ENCODE data around the gene NOC2L.

The NOC2L gene

GRCh38 chr1:918353-918752, 40.7 kb downstream of the NOC2L start:
- H3K27ac ChIP-seq (ENCODE audit: low read length): no peak overlapping the region

GRCh38 chr1:917466-918091, 41.5 kb downstream of the NOC2L start:
- no peaks in the 10 kb centered on the region; the same call in 1 of the 2 replicates for H3K4me1 ChIP-seq (ENCODE audit: insufficient read depth, low read length)
- H3K9me3 ChIP-seq (ENCODE audit: insufficient read depth, low read depth, low read length): no peaks in the 10 kb centered on the region
- no peak overlapping the region for H3K9ac ChIP-seq (ENCODE audit: low read depth, low read length)
- no peak overlapping the region for H3K4me3 ChIP-seq (ENCODE audit: low read length)
- H3K27ac ChIP-seq (ENCODE audit: low read length): no peak overlapping the region
- H3K27me3 ChIP-seq (ENCODE audit: insufficient read depth, low read length): peaks cover 98% of the 10 kb centered on the region
- no peaks in the 10 kb centered on the region for H3K36me3 ChIP-seq (ENCODE audit: insufficient read depth, low read depth, low read length)

More at GRCh38 chr1:918353-918752, 40.7 kb downstream of the NOC2L start:
- Histone ChIP-seq H3K4me1 (ENCODE audit: insufficient read depth, low read length) (no peaks in the 10 kb centered on the region; the same call in 1 of the 2 replicates), H3K27me3 (ENCODE audit: insufficient read depth, low read length) (peaks cover 98% of the 10 kb centered on the region), H3K9me3 (ENCODE audit: insufficient read depth, low read depth, low read length) (no peaks in the 10 kb centered on the region), H3K4me3 (ENCODE audit: low read length) (no peak overlapping the region), H3K36me3 (ENCODE audit: insufficient read depth, low read depth, low read length) (no peaks in the 10 kb centered on the region), H3K9ac (ENCODE audit: low read depth, low read length) (no peak overlapping the region)

GRCh38 chr1:917076-917459, 42.0 kb downstream of the NOC2L start:
- Histone ChIP-seq H3K9ac (ENCODE audit: low read depth, low read length) (no peak overlapping the region), H3K27ac (ENCODE audit: low read length) (no peak overlapping the region), H3K36me3 (ENCODE audit: insufficient read depth, low read depth, low read length) (no peaks in the 10 kb centered on the region), H3K4me1 (ENCODE audit: insufficient read depth, low read length) (no peaks in the 10 kb centered on the region; the same call in 1 of the 2 replicates), H3K9me3 (ENCODE audit: insufficient read depth, low read depth, low read length) (no peaks in the 10 kb centered on the region), H3K4me3 (ENCODE audit: low read length) (no peak overlapping the region), H3K27me3 (ENCODE audit: insufficient read depth, low read length) (peaks cover 98% of the 10 kb centered on the region)

- Histone ChIP-seq H3K9ac (ENCODE audit: low read depth, low read length) (no peak overlapping the region), H3K27me3 (ENCODE audit: insufficient read depth, low read length) (peaks cover 98% of the 10 kb centered on the region), H3K9me3 (ENCODE audit: insufficient read depth, low read depth, low read length) (no peaks in the 10 kb centered on the region), H3K27ac (ENCODE audit: low read length) (no peak overlapping the region), H3K4me3 (ENCODE audit: low read length) (no peak overlapping the region), H3K4me1 (ENCODE audit: insufficient read depth, low read length) (no peaks in the 10 kb centered on the region; the same call in 1 of the 2 replicates), H3K36me3 (ENCODE audit: insufficient read depth, low read depth, low read length) (no peaks in the 10 kb centered on the region)
These were observed 42.6 kb downstream of the NOC2L start for GRCh38 chr1:916173-917075.

GRCh38 chr1:915295-916172, 43.5 kb downstream of the NOC2L start:
- Histone ChIP-seq H3K4me3 (ENCODE audit: low read length) (no peak overlapping the region), H3K9ac (ENCODE audit: low read depth, low read length) (no peak overlapping the region), H3K36me3 (ENCODE audit: insufficient read depth, low read depth, low read length) (no peaks in the 10 kb centered on the region), H3K4me1 (ENCODE audit: insufficient read depth, low read length) (no peaks in the 10 kb centered on the region), H3K27me3 (ENCODE audit: insufficient read depth, low read length) (peaks cover 98% of the 10 kb centered on the region), H3K9me3 (ENCODE audit: insufficient read depth, low read depth, low read length) (no peaks in the 10 kb centered on the region), H3K27ac (ENCODE audit: low read length) (no peak overlapping the region)

- peaks cover 93% of the 10 kb centered on the region for H3K27me3 ChIP-seq (ENCODE audit: insufficient read depth, low read length)
- no peaks in the 10 kb centered on the region for H3K9me3 ChIP-seq (ENCODE audit: insufficient read depth, low read depth, low read length)
- no peak overlapping the region for H3K27ac ChIP-seq (ENCODE audit: low read length)
- no peak overlapping the region for H3K9ac ChIP-seq (ENCODE audit: low read depth, low read length)
- no peaks in the 10 kb centered on the region for H3K36me3 ChIP-seq (ENCODE audit: insufficient read depth, low read depth, low read length)
- H3K4me1 ChIP-seq (ENCODE audit: insufficient read depth, low read length): no peaks in the 10 kb centered on the region
- H3K4me3 ChIP-seq (ENCODE audit: low read length): no peak overlapping the region
These were observed 44.2 kb downstream of the NOC2L start for GRCh38 chr1:914891-915280.

- Histone ChIP-seq H3K27me3 (ENCODE audit: insufficient read depth, low read length) (peaks cover 87% of the 10 kb centered on the region), H3K9ac (ENCODE audit: low read depth, low read length) (no peak overlapping the region), H3K4me1 (ENCODE audit: insufficient read depth, low read length) (no peaks in the 10 kb centered on the region), H3K4me3 (ENCODE audit: low read length) (no peak overlapping the region), H3K27ac (ENCODE audit: low read length) (no peak overlapping the region), H3K9me3 (ENCODE audit: insufficient read depth, low read depth, low read length) (no peaks in the 10 kb centered on the region), H3K36me3 (ENCODE audit: insufficient read depth, low read depth, low read length) (no peaks in the 10 kb centered on the region)
These were observed 44.7 kb downstream of the NOC2L start for GRCh38 chr1:914131-914890.

GRCh38 chr1:913491-914130, 45.4 kb downstream of the NOC2L start:
- H3K27ac ChIP-seq (ENCODE audit: low read length): no peak overlapping the region
- H3K9ac ChIP-seq (ENCODE audit: low read depth, low read length): no peak overlapping the region
- no peak overlapping the region for H3K4me3 ChIP-seq (ENCODE audit: low read length)
- no peaks in the 10 kb centered on the region for H3K4me1 ChIP-seq (ENCODE audit: insufficient read depth, low read length)
- H3K27me3 ChIP-seq (ENCODE audit: insufficient read depth, low read length): peaks cover 80% of the 10 kb centered on the region
- H3K9me3 ChIP-seq (ENCODE audit: insufficient read depth, low read depth, low read length): no peaks in the 10 kb centered on the region
- no peaks in the 10 kb centered on the region for H3K36me3 ChIP-seq (ENCODE audit: insufficient read depth, low read depth, low read length)

- no peaks in the 10 kb centered on the region for H3K9me3 ChIP-seq (ENCODE audit: insufficient read depth, low read depth, low read length)
- peaks cover 77% of the 10 kb centered on the region for H3K27me3 ChIP-seq (ENCODE audit: insufficient read depth, low read length)
- no peak overlapping the region for H3K27ac ChIP-seq (ENCODE audit: low read length)
- H3K9ac ChIP-seq (ENCODE audit: low read depth, low read length): no peak overlapping the region
- H3K4me3 ChIP-seq (ENCODE audit: low read length): no peak overlapping the region
- no peaks in the 10 kb centered on the region for H3K36me3 ChIP-seq (ENCODE audit: insufficient read depth, low read depth, low read length)
- no peaks in the 10 kb centered on the region for H3K4me1 ChIP-seq (ENCODE audit: insufficient read depth, low read length)
These were observed 46.2 kb downstream of the NOC2L start for GRCh38 chr1:912740-913301.

GRCh38 chr1:911875-912739, 46.9 kb downstream of the NOC2L start:
- Histone ChIP-seq H3K27me3 (ENCODE audit: insufficient read depth, low read length) (peaks cover 77% of the 10 kb centered on the region), H3K4me3 (ENCODE audit: low read length) (no peak overlapping the region), H3K9me3 (ENCODE audit: insufficient read depth, low read depth, low read length) (no peaks in the 10 kb centered on the region), H3K36me3 (ENCODE audit: insufficient read depth, low read depth, low read length) (no peaks in the 10 kb centered on the region), H3K27ac (ENCODE audit: low read length) (no peak overlapping the region), H3K9ac (ENCODE audit: low read depth, low read length) (no peak overlapping the region), H3K4me1 (ENCODE audit: insufficient read depth, low read length) (no peaks in the 10 kb centered on the region)
